GM21576 (cell line): Measurements from ENCODE around the gene C19orf25.

Experiments
- ATAC-seq: cut with Tn5 transposase; IDR thresholded peaks from one replicate; pipeline ENCODE4 v1.9.1; 2021; ENCODE audit warnings: mild to moderate bottlenecking, moderate library complexity; ENCODE audit not compliant: unreplicated experiment

Gene C19orf25

GRCh38 chr19:1467490-1468273 lies 11.3 kb downstream of the C19orf25 start:
- ATAC-seq = no peak

GRCh38 chr19:1467215-1467489 lies 11.9 kb downstream of the C19orf25 start:
- no peak for ATAC-seq

- ATAC-seq = no peak
Measured at GRCh38 chr19:1466461-1467214, 12.4 kb downstream of the C19orf25 start.

- ATAC-seq = no peak
Measured at GRCh38 chr19:1466018-1466460, 13.0 kb downstream of the C19orf25 start.

- no peak for ATAC-seq
Measured at GRCh38 chr19:1465191-1466016, 13.6 kb downstream of the C19orf25 start.

- ATAC-seq = no peak
Measured at GRCh38 chr19:1461862-1462261, 17.2 kb downstream of the C19orf25 start.

- ATAC-seq = no peak
Measured at GRCh38 chr19:1460033-1460995, 18.7 kb downstream of the C19orf25 start.

GRCh38 chr19:1459479-1459878 lies 19.5 kb downstream of the C19orf25 start:
- no peak for ATAC-seq

- no peak for ATAC-seq
Measured at GRCh38 chr19:1457892-1458291, 21.1 kb downstream of the C19orf25 start.

- ATAC-seq = no peak
Measured at GRCh38 chr19:1457031-1457739, 21.8 kb downstream of the C19orf25 start.

- no peak for ATAC-seq
Measured at GRCh38 chr19:1456121-1456900, 22.7 kb downstream of the C19orf25 start.

- ATAC-seq = no peak
Measured at GRCh38 chr19:1455336-1456120, 23.5 kb downstream of the C19orf25 start.

- no peak for ATAC-seq
Measured at GRCh38 chr19:1455002-1455335, 24.0 kb downstream of the C19orf25 start.

GRCh38 chr19:1453525-1454364 lies 25.3 kb downstream of the C19orf25 start:
- ATAC-seq = no peak

- ATAC-seq = no peak
Measured at GRCh38 chr19:1452802-1453524, 26.1 kb downstream of the C19orf25 start.

GRCh38 chr19:1451916-1452801 lies 26.9 kb downstream of the C19orf25 start:
- no peak for ATAC-seq
